Naive thymus-derived CD4-positive, alpha-beta T cell (primary cell): Measurements from ENCODE around the gene EZH1. TPM values are rescaled to one million over a fixed set of nuclear protein-coding genes. Genes with fewer than 3 reads are reported as not detected.
A peak's percentile ranks its signal among the peaks of the same experiment; 100 is the strongest.

Experiments used
- ATAC-seq: fragments of 150-1000 bp; cut with Tn5 transposase; 2 replicates; pipeline ENCODE4 v1.10.0; 2021; ENCODE audit warnings: mild to moderate bottlenecking, moderate library complexity
- CTCF ChIA-PET: fragments of 350-600 bp; sonication (Branson Sonifier 250); formaldehyde crosslinking; loops from one replicate; lab custom pipeline; 2021; ENCODE audit warnings: antibody characterized with exemption; lab: Charles Lee
- POLR2A ChIA-PET: fragments of 350-600 bp; sonication (Branson Sonifier 250); formaldehyde crosslinking; loops from one replicate; lab custom pipeline; 2021; ENCODE audit warnings: antibody characterized with exemption, inconsistent platforms; lab: Charles Lee
- DNase-seq, 9 donors: peaks; one replicate each; pipeline versions ENCODE4 v3.0.0 to v3.0.0-alpha.2; 2020 to 2022; ENCODE audit warnings: mixed read lengths in 1 of 9
- H3K27ac ChIP-seq: one replicate; pipeline ENCODE4 v1.7.0; 2013; ENCODE audit warnings: mild to moderate bottlenecking, low read depth, low read length, moderate library complexity
- H3K27me3 ChIP-seq, 2 donors: one replicate each; pipeline ENCODE4 v1.7.0; 2013; ENCODE audit warnings: low read length in 2 of 2, mild to moderate bottlenecking in 2 of 2, moderate library complexity in 2 of 2; ENCODE audit not compliant: control insufficient read depth in 2 of 2, insufficient read depth in 2 of 2
- H3K36me3 ChIP-seq, 3 experiments: 1 replicate in 2 of 3; 2 replicates in 1 of 3; pipeline ENCODE4 v1.7.0; 2013; ENCODE audit warnings: low read length in 3 of 3, mild to moderate bottlenecking in 3 of 3, moderate library complexity in 1 of 3; ENCODE audit not compliant: insufficient read depth in 3 of 3, control insufficient read depth in 2 of 3
- H3K4me1 ChIP-seq, 2 donors: one replicate each; pipeline ENCODE4 v1.7.0; 2013; ENCODE audit warnings: low read length in 2 of 2, mild to moderate bottlenecking in 2 of 2, moderate library complexity in 1 of 2; ENCODE audit not compliant: control insufficient read depth in 2 of 2, insufficient read depth in 2 of 2
- H3K4me3 ChIP-seq: 2 replicates; pipeline ENCODE4 v1.7.0; 2013; ENCODE audit warnings: mild to moderate bottlenecking, low read length
- H3K9me3 ChIP-seq, 3 experiments: 1 replicate in 2 of 3; 2 replicates in 1 of 3; pipeline ENCODE4 v1.7.0; 2013; ENCODE audit warnings: low read length in 3 of 3; ENCODE audit not compliant: control insufficient read depth in 2 of 3
- H3K27ac Mint-ChIP-seq, 9 donors: one replicate each; pipeline ENCODE4 v1.8.0; 2020 to 2022; ENCODE audit warnings: mixed read lengths in 9 of 9, mild to moderate bottlenecking in 8 of 9, moderate library complexity in 5 of 9, inconsistent platforms in 2 of 9
- H3K27me3 Mint-ChIP-seq, 5 donors: one replicate each; pipeline ENCODE4 v1.8.0; 2021 to 2022; ENCODE audit warnings: mixed read lengths in 5 of 5, mild to moderate bottlenecking in 1 of 5
- H3K36me3 Mint-ChIP-seq, 5 donors: one replicate each; pipeline ENCODE4 v1.8.0; 2020 to 2022; ENCODE audit warnings: mixed read lengths in 5 of 5, mild to moderate bottlenecking in 3 of 5, inconsistent platforms in 1 of 5
- H3K4me1 Mint-ChIP-seq, 7 donors: one replicate each; pipeline ENCODE4 v1.8.0; 2020 to 2022; ENCODE audit warnings: mixed read lengths in 7 of 7, mild to moderate bottlenecking in 3 of 7, inconsistent platforms in 1 of 7
- H3K4me3 Mint-ChIP-seq, 10 donors: one replicate each; pipeline ENCODE4 v1.8.0; 2020 to 2022; ENCODE audit warnings: mild to moderate bottlenecking in 10 of 10, mixed read lengths in 10 of 10, moderate library complexity in 6 of 10, inconsistent platforms in 2 of 10
- H3K9me3 Mint-ChIP-seq, 11 donors: one replicate each; pipeline ENCODE4 v1.8.0; 2020 to 2022; ENCODE audit warnings: mixed read lengths in 11 of 11, mild to moderate bottlenecking in 4 of 11, inconsistent platforms in 1 of 11, moderate library complexity in 1 of 11
- intact Hi-C, 2 donors: fragments of 100-400 bp; cut with micrococcal nuclease; formaldehyde crosslinking; loops; one replicate each; pipeline ENCODE4 v1.15.1; 2023
- polyA plus RNA-seq, 2 donors: library from polyadenylated mRNA; unstranded; fragments of 300-500 nt; fragmentation: Illumina TruSeq; gene quantifications; one replicate each; pipeline ENCODE4 v1.2.3, GENCODE V29; 2021
- total RNA-seq, 6 experiments: library from RNA in 5 of 6; stranded (reverse) in 5 of 6; gene quantifications; 1 replicate in 5 of 6; 2 replicates in 1 of 6; pipeline ENCODE4 v1.2.3 and lab custom pipeline; 2021 to 2026

EZH1 gene
- total and polyA plus RNA-seq, 7 experiments from 2014 or later, result 30.2 to 212 (median 92.4) TPM

DNA sequence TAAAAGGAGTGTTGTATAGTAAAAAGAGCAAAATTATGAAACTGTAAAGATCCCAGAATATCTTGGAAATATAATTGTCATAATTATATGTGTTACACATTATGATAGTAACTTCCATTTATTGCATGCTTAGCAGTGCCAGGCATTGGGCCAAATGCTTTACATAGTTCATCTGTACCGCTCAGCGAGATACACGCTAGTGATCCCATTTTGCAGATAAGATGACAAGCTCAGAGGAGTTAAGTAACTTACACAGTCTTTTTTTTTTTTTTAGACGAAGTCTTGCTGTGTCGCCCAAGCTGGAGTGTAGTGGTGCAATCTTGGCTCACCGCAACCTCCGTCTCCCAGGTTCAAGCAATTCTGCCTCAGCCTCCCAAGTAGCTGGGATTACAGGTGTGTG is 6.8 kb upstream of the EZH1 start:
- Mint-ChIP-seq H3K9me3 (peaks cover 0 to 4% (median 0%) of the 10 kb centered on the region in 11 donors), H3K27me3 (peaks cover 13 to 79% (median 25%) of the 10 kb centered on the region in 5 donors), H3K27ac (no peak overlapping the region), H3K36me3 (no peaks in the 10 kb centered on the region), H3K4me1 (no peaks in the 10 kb centered on the region), H3K4me3 (no peak overlapping the region)
- Histone ChIP-seq H3K4me3 (no peak overlapping the region), H3K4me1 (no peaks in the 10 kb centered on the region), H3K36me3 (no peaks in the 10 kb centered on the region), H3K27ac (no peak overlapping the region), H3K27me3 (peaks cover 0 to 3% of the 10 kb centered on the region in 2 donors), H3K9me3 (no peaks in the 10 kb centered on the region)
- no peak for DNase-seq
- ChIA-PET POLR2A (interaction anchor here (0.6 to 1.0 kb wide), 2 partner anchors 8 to 112 kb away, joined by 3 to 5 read pairs; no protein-coding TSS in a partner anchor), CTCF (no interaction called here)
- intact Hi-C loops, result no loop called here
- ATAC-seq, result no peak

DNA sequence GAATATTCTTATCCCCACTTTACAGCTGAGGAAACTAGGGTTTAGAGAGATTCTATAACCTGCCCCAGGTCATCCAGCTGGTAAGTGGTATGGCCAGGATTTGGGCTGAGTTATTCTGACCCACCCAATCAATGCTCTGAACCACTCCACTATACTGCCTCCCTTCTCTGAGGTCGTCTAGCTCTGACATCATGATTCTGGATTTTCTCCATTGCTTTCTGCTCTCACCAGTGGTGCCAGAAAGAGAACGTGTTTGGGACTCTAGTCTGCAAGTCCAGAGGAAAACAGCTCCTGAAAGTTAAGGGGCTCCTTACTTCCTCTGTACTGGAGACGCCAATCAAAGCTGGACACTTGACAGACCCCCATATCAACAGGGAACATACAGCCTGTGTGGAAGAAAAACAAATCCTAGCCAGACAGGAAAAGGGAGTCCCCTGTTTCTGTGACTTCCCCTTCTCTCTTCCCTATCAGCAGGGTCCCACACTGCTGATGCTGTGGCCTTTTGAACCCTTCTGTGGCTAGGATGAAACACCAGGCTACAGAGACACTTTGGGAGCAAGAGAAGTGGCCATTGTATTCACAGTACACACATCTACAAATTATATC is 6.0 kb upstream of the EZH1 start:
- peaks cover 0 to 1% (median 0%) of the 10 kb centered on the region in 11 donors for H3K9me3 Mint-ChIP-seq
- H3K4me1 Mint-ChIP-seq, result peaks cover 0 to under 1% (median 0%) of the 10 kb centered on the region in 7 donors
- no peak overlapping the region for H3K27ac ChIP-seq

DNA sequence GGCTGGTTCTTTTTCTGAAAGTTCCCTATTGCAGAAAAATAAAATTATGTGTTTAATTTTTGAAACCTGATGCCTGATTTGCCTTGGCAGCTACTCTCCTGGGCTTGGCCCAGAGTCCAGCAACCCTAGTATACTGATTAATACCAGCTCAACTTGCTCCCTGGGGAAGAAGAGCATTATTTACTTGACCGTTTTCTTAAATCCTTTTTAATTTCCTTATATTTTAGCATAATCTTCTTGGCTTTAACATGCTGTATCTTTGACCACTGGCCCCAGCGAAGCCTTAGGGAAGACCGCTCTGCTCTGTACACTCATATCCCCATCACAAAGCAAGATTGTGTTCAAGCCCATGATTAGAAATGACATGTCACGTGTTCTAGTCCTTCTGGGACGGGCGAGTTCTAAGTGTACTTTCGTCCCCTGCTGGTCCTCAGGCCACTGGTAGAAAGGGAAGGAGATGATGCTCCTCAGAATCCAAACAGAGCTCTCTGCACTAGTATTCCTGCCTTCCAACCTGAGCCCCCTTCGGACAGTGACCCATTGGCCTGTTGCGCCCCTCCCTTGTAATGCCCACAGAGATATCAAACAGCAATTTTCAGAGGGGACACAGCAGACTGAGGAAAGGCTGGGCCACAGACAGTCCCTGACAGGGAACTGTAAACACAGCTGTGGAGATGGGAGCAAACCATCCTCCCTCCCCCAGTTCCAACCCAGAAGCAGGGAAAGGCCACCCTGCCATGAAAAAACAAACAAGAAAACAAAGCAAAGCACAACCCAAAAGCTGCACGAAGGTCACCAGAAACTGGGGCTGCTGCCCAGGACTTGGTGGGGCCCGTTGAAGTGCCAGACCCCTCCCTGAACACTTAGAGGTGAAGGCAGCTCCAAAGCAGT is 4.3 kb upstream of the EZH1 start:
- Histone ChIP-seq H3K4me1 (peaks cover 7 to 8% of the 10 kb centered on the region in 2 donors), H3K4me3 (no peak overlapping the region), H3K27me3 (peaks cover 0 to 3% of the 10 kb centered on the region in 2 donors), H3K36me3 (peaks cover 0 to 6% (median 0%) of the 10 kb centered on the region in 3 experiments), H3K27ac (no peak overlapping the region), H3K9me3 (no peaks in the 10 kb centered on the region)
- Mint-ChIP-seq H3K9me3 (peaks cover 0 to 1% (median 0%) of the 10 kb centered on the region in 11 donors), H3K4me3 (no peak overlapping the region), H3K36me3 (no peaks in the 10 kb centered on the region), H3K27me3 (peaks cover 6 to 75% (median 11%) of the 10 kb centered on the region in 5 donors), H3K4me1 (peaks cover 7 to 12% (median 8%) of the 10 kb centered on the region in 7 donors), H3K27ac (no peak overlapping the region)
- POLR2A ChIA-PET, result interaction anchor here (0.8 to 1.0 kb wide), 2 partner anchors 24 to 74 kb away, joined by 3 to 4 read pairs; partner anchors contain the start of gene VPS25
- DNase-seq (no peak), ATAC-seq (no peak)
- CTCF ChIA-PET, result interaction anchor here (1.1 kb wide), 1 partner anchor 15 kb away, joined by 3 read pairs; no protein-coding TSS in a partner anchor
- intact Hi-C loops, result loop anchor here in 1 of 2 donors (5.0 kb wide), 1 partner anchor 172 kb away; the partner anchor contains the start of gene PSMC3IP

More for the DNA sequence above, 6.0 kb upstream of the EZH1 start:
- H3K4me1 ChIP-seq, result no peaks in the 10 kb centered on the region
- Mint-ChIP-seq H3K27me3 (peaks cover 8 to 80% (median 19%) of the 10 kb centered on the region in 5 donors), H3K4me3 (no peak overlapping the region), H3K27ac (no peak overlapping the region), H3K36me3 (no peaks in the 10 kb centered on the region)
- no peak overlapping the region for H3K4me3 ChIP-seq
- H3K36me3 ChIP-seq, result no peaks in the 10 kb centered on the region
- CTCF ChIA-PET, result no interaction called here
- POLR2A ChIA-PET, result interaction anchor here (0.6 to 1.0 kb wide), 2 partner anchors 7 to 1071 kb away, joined by 3 read pairs; no protein-coding TSS in a partner anchor
- ATAC-seq (no peak), DNase-seq (no peak)
- H3K27me3 ChIP-seq, result peaks cover 0 to 3% of the 10 kb centered on the region in 2 donors
- intact Hi-C loops, result no loop called here
- H3K9me3 ChIP-seq, result no peaks in the 10 kb centered on the region

DNA sequence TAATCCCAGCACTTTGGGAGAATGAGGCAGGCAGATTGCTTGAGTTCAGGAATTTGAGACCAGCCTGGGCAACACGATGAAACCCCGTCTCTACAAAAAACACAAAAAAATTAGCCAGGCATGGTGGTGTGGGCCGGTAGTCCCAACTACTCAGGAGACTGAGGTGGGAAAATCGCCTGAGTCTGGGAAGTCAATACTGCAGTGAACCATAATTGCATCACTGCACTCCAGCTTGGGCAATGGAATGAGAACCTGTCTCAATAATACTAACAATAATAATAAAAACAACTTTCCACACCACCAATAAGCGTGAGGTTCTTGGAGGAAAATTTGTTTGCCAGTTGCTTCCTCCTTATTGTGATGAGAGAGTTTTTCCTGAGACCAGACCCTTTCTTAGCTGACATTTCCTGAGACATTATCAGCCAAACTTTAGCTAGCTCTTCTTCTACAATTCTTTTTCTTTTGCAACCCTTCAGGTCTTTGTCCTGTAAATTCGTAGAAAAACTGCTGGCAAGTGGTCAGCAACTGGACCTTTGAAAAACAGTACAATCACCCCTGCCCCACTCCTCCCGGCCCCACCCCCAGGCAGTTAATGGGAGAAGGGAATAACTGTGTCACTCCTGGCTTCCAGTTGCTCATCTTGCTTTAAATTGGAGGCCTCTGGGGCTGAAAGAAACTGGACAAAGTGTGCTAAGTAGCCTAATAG is 3.5 kb upstream of the EZH1 start:
- H3K27me3 ChIP-seq, result peaks cover 0 to 3% of the 10 kb centered on the region in 2 donors
- intact Hi-C loops, result loop anchor here in 1 of 2 donors (5.0 kb wide), 1 partner anchor 171 kb away; the partner anchor contains the start of gene PSMC3IP
- POLR2A ChIA-PET, result interaction anchor here (0.8 to 1.0 kb wide), 2 partner anchors 25 to 74 kb away, joined by 3 to 4 read pairs; partner anchors contain the start of gene VPS25
- H3K4me3 ChIP-seq, result no peak overlapping the region
- H3K36me3 ChIP-seq, result peaks cover 0 to 6% (median 0%) of the 10 kb centered on the region in 3 experiments
- ATAC-seq, result no peak
- CTCF ChIA-PET, result no interaction called here
- H3K9me3 Mint-ChIP-seq, result peaks cover 0 to 1% (median 0%) of the 10 kb centered on the region in 11 donors
- no peaks in the 10 kb centered on the region for H3K9me3 ChIP-seq
- peaks cover 12 to 16% of the 10 kb centered on the region in 2 donors for H3K4me1 ChIP-seq
- H3K27ac ChIP-seq, result no peak overlapping the region
- H3K4me3 Mint-ChIP-seq, result no peak overlapping the region
- no peaks in the 10 kb centered on the region for H3K36me3 Mint-ChIP-seq
- peaks cover 14 to 20% (median 15%) of the 10 kb centered on the region in 7 donors for H3K4me1 Mint-ChIP-seq
- DNase-seq, result no peak
- peaks cover 6 to 69% (median 11%) of the 10 kb centered on the region in 5 donors for H3K27me3 Mint-ChIP-seq
- H3K27ac Mint-ChIP-seq, result no peak overlapping the region

DNA sequence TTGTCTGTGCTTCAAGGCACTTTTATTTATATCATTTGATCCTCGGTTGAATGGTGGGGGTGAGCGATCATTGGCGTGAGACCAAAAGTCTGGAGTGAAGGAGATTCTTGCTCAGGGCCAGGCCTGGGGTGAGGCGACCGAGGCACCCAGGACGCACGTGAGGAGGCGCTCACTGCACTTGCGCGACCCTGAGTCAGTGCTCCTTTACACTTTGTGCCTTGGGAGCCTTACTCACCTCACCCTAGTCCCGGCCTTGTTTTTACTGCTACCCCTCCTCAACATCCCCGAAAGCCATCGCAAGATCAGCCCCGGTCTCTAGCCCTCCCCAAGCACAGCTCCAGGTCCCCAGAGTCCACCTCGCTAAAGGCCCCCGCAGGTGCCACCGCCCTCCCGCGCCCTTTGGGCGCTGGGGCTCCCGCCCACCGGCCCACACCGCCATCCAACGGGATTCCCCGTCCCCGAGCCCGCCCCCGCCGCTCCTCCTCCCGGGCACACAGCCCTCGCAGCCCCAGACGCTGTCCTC is 496 bp downstream of the EZH1 start:
- Histone ChIP-seq H3K4me1 (peaks cover 12 to 16% of the 10 kb centered on the region in 2 donors), H3K4me3 (peak overlapping the region; percentile 78), H3K27me3 (no peaks in the 10 kb centered on the region), H3K27ac (peak overlapping the region; percentile 90), H3K9me3 (no peaks in the 10 kb centered on the region), H3K36me3 (peaks cover 0 to 9% (median 0%) of the 10 kb centered on the region in 3 experiments)
- H3K36me3 Mint-ChIP-seq, result no peaks in the 10 kb centered on the region
- peak overlapping the region; percentile 86 to 97 (median 94) for H3K27ac Mint-ChIP-seq
- H3K4me3 Mint-ChIP-seq, result peak overlapping the region; percentile 83 to 99 (median 94)
- H3K27me3 Mint-ChIP-seq, result peaks cover 0 to 37% (median 11%) of the 10 kb centered on the region in 5 donors
- ATAC-seq (peak; percentile 72), DNase-seq (peak in 7 of 9 donors; percentile 28 to 79 (median 47))
- H3K9me3 Mint-ChIP-seq, result no peaks in the 10 kb centered on the region
- intact Hi-C loops, result loop anchor here in 1 of 2 donors (2.0 kb wide), 2 partner anchors 18 to 66 kb away; no protein-coding TSS in a partner anchor
- ChIA-PET CTCF (no interaction called here), POLR2A (no interaction called here)
- peaks cover 15 to 34% (median 22%) of the 10 kb centered on the region in 7 donors for H3K4me1 Mint-ChIP-seq
